HG02588 (cell line): ENCODE data around the gene ZSWIM5.
"Not testable (repeated sequence)": the region's sequence is repeated elsewhere in the genome, so short reads cannot be mapped to it uniquely, and the experiment has no call there.

Experiments used
- ATAC-seq: cut with Tn5 transposase; IDR thresholded peaks from one replicate; pipeline ENCODE4 v1.9.1; 2021; ENCODE audit warnings: mild to moderate bottlenecking, moderate library complexity; ENCODE audit not compliant: unreplicated experiment

The ZSWIM5 gene

GRCh38 chr1:45008076-45008475 lies 198.3 kb downstream of the ZSWIM5 start:
- ATAC-seq: no peak

GRCh38 chr1:45007311-45007710 lies 199.1 kb downstream of the ZSWIM5 start:
- no peak for ATAC-seq

GRCh38 chr1:45005761-45006160 lies 200.6 kb downstream of the ZSWIM5 start:
- ATAC-seq: no peak

- ATAC-seq: no peak
Measured at GRCh38 chr1:45004281-45004920, 202.0 kb downstream of the ZSWIM5 start.

GRCh38 chr1:45003741-45004140 lies 202.7 kb downstream of the ZSWIM5 start:
- ATAC-seq: no peak

GRCh38 chr1:45002650-45003645 lies 203.5 kb downstream of the ZSWIM5 start:
- no peak for ATAC-seq

GRCh38 chr1:45001576-45001975 lies 204.8 kb downstream of the ZSWIM5 start:
- ATAC-seq: not testable (repeated sequence)

GRCh38 chr1:45001011-45001481 lies 205.4 kb downstream of the ZSWIM5 start:
- no peak for ATAC-seq

- ATAC-seq: no peak
Measured at GRCh38 chr1:44999232-44999631, 207.2 kb downstream of the ZSWIM5 start.

- ATAC-seq: no peak
Measured at GRCh38 chr1:44995467-44996238, 210.8 kb downstream of the ZSWIM5 start.

GRCh38 chr1:44994309-44994898 lies 212.0 kb downstream of the ZSWIM5 start:
- ATAC-seq: no peak

- no peak for ATAC-seq
Measured at GRCh38 chr1:44988531-44989156, 217.8 kb downstream of the ZSWIM5 start.

- ATAC-seq: peak; percentile 6
Measured at GRCh38 chr1:44985747-44986359, 220.6 kb downstream of the ZSWIM5 start.

GRCh38 chr1:44977372-44977771 lies 229.0 kb downstream of the ZSWIM5 start:
- not testable (repeated sequence) for ATAC-seq

- ATAC-seq: no peak
Measured at GRCh38 chr1:44976252-44976651, 230.2 kb downstream of the ZSWIM5 start.

- no peak for ATAC-seq
Measured at GRCh38 chr1:44973645-44974044, 232.8 kb downstream of the ZSWIM5 start.

GRCh38 chr1:44970317-44970716 lies 236.1 kb downstream of the ZSWIM5 start:
- ATAC-seq: no peak
